Superior temporal gyrus (tissue), 1 donor: ENCODE results near the gene RGS1.

Experiments used
- DNase-seq: peaks from one replicate; pipeline ENCODE4 v3.0.0-alpha.2; 2016; ENCODE audit errors: extremely low spot score

RGS1 gene

DNA sequence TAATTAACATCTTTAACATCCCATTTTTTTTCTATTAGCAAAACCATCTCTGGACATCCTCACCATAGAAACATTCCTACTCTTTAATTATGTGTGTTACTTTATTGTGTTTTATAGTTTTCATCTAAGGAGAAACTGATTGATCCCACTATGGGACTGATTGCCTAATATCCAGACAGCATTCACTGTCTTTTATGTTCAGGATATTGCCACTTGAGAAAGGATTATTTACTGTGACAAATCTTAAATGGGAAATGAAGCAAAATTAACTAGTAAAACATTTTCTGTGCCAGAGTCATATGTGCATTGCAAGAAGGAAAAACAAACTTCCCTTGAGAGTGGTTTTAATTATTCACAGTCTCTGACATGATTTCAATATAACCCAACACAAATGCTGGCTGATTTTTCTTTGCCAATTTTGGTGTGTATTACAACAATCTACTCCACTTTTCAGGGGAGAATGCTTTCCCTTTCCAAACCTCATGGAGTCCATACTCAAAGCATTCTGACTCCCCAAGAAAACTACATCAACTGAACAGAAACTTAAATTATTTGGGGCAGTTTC, 44.6 kb downstream of the RGS1 start:
- no peak for DNase-seq

DNA sequence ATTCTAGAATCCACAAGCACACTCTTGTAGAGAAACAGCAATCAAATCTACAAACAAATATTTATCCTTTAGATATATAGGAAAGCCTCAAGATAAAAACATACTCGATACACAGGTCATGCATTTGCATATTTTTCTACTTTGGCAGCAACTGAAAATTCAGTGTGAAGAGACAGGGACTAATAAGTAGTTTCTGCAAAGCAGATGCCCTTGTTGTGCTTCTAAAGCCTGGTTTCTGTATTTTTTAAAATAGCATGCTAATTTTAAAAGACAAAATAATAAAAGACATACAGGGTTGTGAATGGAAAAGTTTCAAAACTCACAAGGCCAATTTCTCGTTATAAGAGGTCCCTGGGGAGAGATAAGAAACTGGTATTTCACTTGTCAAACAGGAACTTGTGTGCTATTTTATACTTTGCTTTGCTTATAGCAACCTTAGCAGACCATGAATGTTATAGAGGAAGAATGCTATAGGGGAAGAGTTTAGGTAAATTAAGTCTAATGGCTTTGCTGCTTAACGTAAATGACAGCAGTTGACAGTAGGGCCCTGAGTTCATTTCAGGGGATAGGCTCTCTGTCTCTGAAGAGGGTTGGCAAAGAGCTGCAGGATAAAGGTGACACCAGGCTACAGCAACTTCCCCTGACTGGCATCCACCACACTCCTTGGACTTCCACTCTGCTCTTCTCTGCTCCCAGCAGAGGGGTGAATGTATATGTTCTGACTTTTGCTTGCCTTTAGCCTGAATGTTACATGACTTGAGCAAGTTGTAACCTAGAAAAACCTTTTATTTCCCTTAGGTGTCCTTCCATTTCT, 51.0 kb downstream of the RGS1 start:
- no peak for DNase-seq

GRCh38 chr1:192627901-192628300, 52.3 kb downstream of the RGS1 start:
- no peak for DNase-seq

DNA sequence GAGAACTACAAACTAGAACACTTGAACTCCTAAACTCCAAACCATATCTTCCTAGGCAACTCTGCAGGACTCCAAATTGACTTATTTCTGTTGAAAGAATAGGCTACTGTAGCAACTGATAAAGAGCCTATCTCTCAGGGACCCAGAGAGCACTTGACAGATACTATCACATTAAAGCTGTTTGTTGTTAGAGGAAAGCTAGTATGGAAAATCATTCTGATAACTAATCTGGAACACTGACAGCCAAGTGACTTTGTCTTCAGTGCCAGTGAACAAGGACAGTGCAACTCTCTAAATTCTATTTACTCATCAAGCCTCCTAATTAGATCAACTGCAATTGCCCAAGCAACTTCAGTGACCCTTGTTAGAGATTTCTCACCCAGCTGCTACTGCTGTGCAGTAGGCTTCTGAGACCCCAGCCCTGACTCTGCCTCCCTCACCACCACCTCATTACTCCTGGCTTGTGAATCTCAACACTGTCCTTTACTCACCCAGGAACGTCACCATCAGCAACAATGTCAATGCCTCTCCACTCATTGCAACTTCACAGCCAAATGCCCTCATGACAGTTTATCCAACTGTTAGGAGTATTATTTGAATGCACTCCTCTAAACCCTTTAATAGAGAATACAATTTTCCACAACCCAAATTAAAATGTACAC, 53.0 kb downstream of the RGS1 start:
- no peak for DNase-seq

DNA sequence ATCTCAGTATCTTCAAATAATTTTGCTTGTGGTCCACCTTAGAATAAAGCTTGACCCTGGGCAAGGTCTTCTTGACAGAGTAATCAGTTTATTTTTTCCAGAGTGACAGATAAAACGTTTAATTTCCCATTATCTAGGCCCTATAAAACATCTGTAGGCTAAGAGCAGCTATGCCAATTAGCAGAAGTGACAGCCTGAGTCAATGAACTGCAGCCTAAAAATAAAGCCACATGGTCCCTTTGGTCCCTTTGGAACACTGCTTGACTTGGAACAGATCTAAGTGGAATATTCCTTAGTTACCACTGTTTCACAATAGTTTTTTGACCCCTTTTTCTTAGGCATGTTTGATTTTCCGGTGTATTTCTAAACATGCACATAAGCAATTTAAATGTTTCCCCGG, 54.0 kb downstream of the RGS1 start:
- DNase-seq: no peak
